Memory B cell (primary cell): ENCODE measurements around the gene PIAS4.

Experiments used
- ATAC-seq: fragments of 150-1000 bp; cut with Tn5 transposase; 2 replicates; pipeline ENCODE4 v1.10.0; 2021; ENCODE audit warnings: low read depth, mild to moderate bottlenecking, moderate library complexity
- DNase-seq, 2 donors: peaks; one replicate each; pipeline ENCODE4 v3.0.0; 2022; ENCODE audit warnings: low spot score in 2 of 2
- H3K27ac Mint-ChIP-seq: one replicate; pipeline ENCODE4 v1.8.0; 2022; ENCODE audit warnings: mild to moderate bottlenecking, moderate library complexity, mixed read lengths
- H3K27me3 Mint-ChIP-seq: one replicate; pipeline ENCODE4 v1.8.0; 2022; ENCODE audit warnings: mixed read lengths
- H3K36me3 Mint-ChIP-seq: one replicate; pipeline ENCODE4 v1.8.0; 2022; ENCODE audit warnings: mild to moderate bottlenecking, mixed read lengths
- H3K4me1 Mint-ChIP-seq: one replicate; pipeline ENCODE4 v1.8.0; 2022; ENCODE audit warnings: mixed read lengths
- H3K4me3 Mint-ChIP-seq: one replicate; pipeline ENCODE4 v1.8.0; 2022; ENCODE audit warnings: mild to moderate bottlenecking, moderate library complexity, mixed read lengths
- H3K9me3 Mint-ChIP-seq: one replicate; pipeline ENCODE4 v1.8.0; 2022; ENCODE audit warnings: mixed read lengths

The PIAS4 gene

GRCh38 chr19:4057931-4058692, 50.6 kb downstream of the PIAS4 start:
- Mint-ChIP-seq H3K4me1 (peaks cover 23% of the 10 kb centered on the region), H3K4me3 (peak overlapping the region; percentile 8), H3K27ac (peak overlapping the region; percentile 93), H3K9me3 (no peaks in the 10 kb centered on the region), H3K27me3 (no peaks in the 10 kb centered on the region), H3K36me3 (peaks cover 12% of the 10 kb centered on the region)
- DNase-seq (no peak), ATAC-seq (no peak)

- no peak for ATAC-seq
- H3K27me3 Mint-ChIP-seq, result no peaks in the 10 kb centered on the region
- no peak for DNase-seq
- H3K4me3 Mint-ChIP-seq, result peak overlapping the region; percentile 84
- peak overlapping the region; percentile 93 for H3K27ac Mint-ChIP-seq
- peaks cover 19% of the 10 kb centered on the region for H3K4me1 Mint-ChIP-seq
- H3K36me3 Mint-ChIP-seq, result peaks cover 6% of the 10 kb centered on the region
- no peaks in the 10 kb centered on the region for H3K9me3 Mint-ChIP-seq
Observed at GRCh38 chr19:4058693-4059452, 51.3 kb downstream of the PIAS4 start.

- Mint-ChIP-seq H3K27ac (peak overlapping the region; percentile 93), H3K4me3 (peak overlapping the region; percentile 84), H3K36me3 (peaks cover 6% of the 10 kb centered on the region), H3K27me3 (no peaks in the 10 kb centered on the region), H3K9me3 (no peaks in the 10 kb centered on the region), H3K4me1 (peaks cover 19% of the 10 kb centered on the region)
- DNase-seq (peak in 1 of 2 donors; percentile 25), ATAC-seq (peak; percentile 17)
Observed at GRCh38 chr19:4059453-4059871, 51.9 kb downstream of the PIAS4 start.

- peak; percentile 75 for ATAC-seq
- peak overlapping the region; percentile 84 for H3K4me3 Mint-ChIP-seq
- H3K36me3 Mint-ChIP-seq, result peaks cover 6% of the 10 kb centered on the region
- H3K27ac Mint-ChIP-seq, result peak overlapping the region; percentile 93
- no peaks in the 10 kb centered on the region for H3K9me3 Mint-ChIP-seq
- H3K4me1 Mint-ChIP-seq, result peaks cover 19% of the 10 kb centered on the region
- DNase-seq, result peak; percentile 63 to 73
- no peaks in the 10 kb centered on the region for H3K27me3 Mint-ChIP-seq
Observed at GRCh38 chr19:4059891-4060620, 52.5 kb downstream of the PIAS4 start.

GRCh38 chr19:4060621-4061177, 53.2 kb downstream of the PIAS4 start:
- peak overlapping the region; percentile 84 for H3K4me3 Mint-ChIP-seq
- H3K27ac Mint-ChIP-seq, result peak overlapping the region; percentile 93
- no peak for ATAC-seq
- H3K9me3 Mint-ChIP-seq, result no peaks in the 10 kb centered on the region
- peak in 1 of 2 donors; percentile 28 for DNase-seq
- H3K27me3 Mint-ChIP-seq, result no peaks in the 10 kb centered on the region
- peaks cover 4% of the 10 kb centered on the region for H3K36me3 Mint-ChIP-seq
- H3K4me1 Mint-ChIP-seq, result peaks cover 19% of the 10 kb centered on the region

- ATAC-seq (peak; percentile 6), DNase-seq (peak; percentile 27 to 34)
- no peaks in the 10 kb centered on the region for H3K27me3 Mint-ChIP-seq
- peak overlapping the region; percentile 84 for H3K4me3 Mint-ChIP-seq
- peak overlapping the region; percentile 93 for H3K27ac Mint-ChIP-seq
- H3K9me3 Mint-ChIP-seq, result no peaks in the 10 kb centered on the region
- H3K36me3 Mint-ChIP-seq, result peaks cover 4% of the 10 kb centered on the region
- H3K4me1 Mint-ChIP-seq, result peaks cover 19% of the 10 kb centered on the region
Observed at GRCh38 chr19:4061178-4061682, 53.7 kb downstream of the PIAS4 start.

- no peaks in the 10 kb centered on the region for H3K9me3 Mint-ChIP-seq
- DNase-seq, result no peak
- H3K4me3 Mint-ChIP-seq, result peak overlapping the region; percentile 86
- no peaks in the 10 kb centered on the region for H3K27me3 Mint-ChIP-seq
- no peak overlapping the region for H3K27ac Mint-ChIP-seq
- peaks cover 5% of the 10 kb centered on the region for H3K36me3 Mint-ChIP-seq
- ATAC-seq, result no peak
- H3K4me1 Mint-ChIP-seq, result peaks cover 19% of the 10 kb centered on the region
Observed at GRCh38 chr19:4061683-4062418, 54.3 kb downstream of the PIAS4 start.

- Mint-ChIP-seq H3K4me1 (peaks cover 19% of the 10 kb centered on the region), H3K36me3 (peaks cover 1% of the 10 kb centered on the region), H3K27me3 (no peaks in the 10 kb centered on the region), H3K27ac (peak overlapping the region; percentile 84), H3K9me3 (no peaks in the 10 kb centered on the region), H3K4me3 (peak overlapping the region; percentile 86)
- no peak for ATAC-seq
- DNase-seq, result no peak
Observed at GRCh38 chr19:4062419-4063368, 55.2 kb downstream of the PIAS4 start.

GRCh38 chr19:4063369-4064148, 56.0 kb downstream of the PIAS4 start:
- no peak for DNase-seq
- no peak for ATAC-seq
- peak overlapping the region; percentile 84 for H3K27ac Mint-ChIP-seq
- peak overlapping the region; percentile 86 for H3K4me3 Mint-ChIP-seq
- H3K4me1 Mint-ChIP-seq, result peaks cover 21% of the 10 kb centered on the region
- H3K9me3 Mint-ChIP-seq, result no peaks in the 10 kb centered on the region
- peaks cover 1% of the 10 kb centered on the region for H3K36me3 Mint-ChIP-seq
- no peaks in the 10 kb centered on the region for H3K27me3 Mint-ChIP-seq

- Mint-ChIP-seq H3K4me1 (peaks cover 20% of the 10 kb centered on the region), H3K36me3 (peaks cover 1% of the 10 kb centered on the region), H3K27me3 (no peaks in the 10 kb centered on the region), H3K9me3 (no peaks in the 10 kb centered on the region), H3K4me3 (peak overlapping the region; percentile 86), H3K27ac (peak overlapping the region; percentile 84)
- ATAC-seq (no peak), DNase-seq (no peak)
Observed at GRCh38 chr19:4064149-4064495, 56.6 kb downstream of the PIAS4 start.

GRCh38 chr19:4064496-4065260, 57.1 kb downstream of the PIAS4 start:
- Mint-ChIP-seq H3K27me3 (no peaks in the 10 kb centered on the region), H3K36me3 (peaks cover 1% of the 10 kb centered on the region), H3K4me3 (peak overlapping the region; percentile 86), H3K4me1 (peaks cover 20% of the 10 kb centered on the region), H3K27ac (peak overlapping the region; percentile 84), H3K9me3 (no peaks in the 10 kb centered on the region)
- DNase-seq (peak; percentile 48 to 61), ATAC-seq (no peak)
